Ishikawa (cell line): Measurements from ENCODE around the gene KIF26B.

Experiments used
- CEBPB ChIP-seq: IDR thresholded peaks from 2 replicates; pipeline ENCODE4 v1.6.1; 2012
- CREB1 ChIP-seq: IDR thresholded peaks from 2 replicates; pipeline ENCODE4 v1.6.1; 2012; ENCODE audit warnings: low read depth
- EGR1 ChIP-seq: IDR thresholded peaks from 2 replicates; pipeline ENCODE4 v1.6.1; 2012
- EP300 ChIP-seq: IDR thresholded peaks from 2 replicates; pipeline ENCODE4 v1.6.1; 2012; ENCODE audit warnings: borderline replicate concordance
- FOXM1 ChIP-seq: IDR thresholded peaks from 2 replicates; pipeline ENCODE4 v1.6.1; 2012; ENCODE audit warnings: low read depth, borderline replicate concordance
- NFIC ChIP-seq: IDR thresholded peaks from 2 replicates; pipeline ENCODE4 v1.6.1; 2012
- RAD21 ChIP-seq: IDR thresholded peaks from 2 replicates; pipeline ENCODE4 v1.6.1; 2012; ENCODE audit warnings: low read depth
- TAF1 ChIP-seq: IDR thresholded peaks from 2 replicates; pipeline ENCODE4 v1.6.1; 2012; ENCODE audit warnings: low read depth, mild to moderate bottlenecking
- TCF12 ChIP-seq: IDR thresholded peaks from 2 replicates; pipeline ENCODE4 v1.6.1; 2012; ENCODE audit warnings: low read depth
- TEAD4 ChIP-seq: IDR thresholded peaks from 2 replicates; pipeline ENCODE4 v1.6.1; 2012
- YY1 ChIP-seq: IDR thresholded peaks from 2 replicates; pipeline ENCODE4 v1.6.1; 2012; ENCODE audit warnings: low read depth
- ZBTB7A ChIP-seq: IDR thresholded peaks from 2 replicates; pipeline ENCODE4 v1.6.1; 2012; ENCODE audit warnings: low read depth
- TF ChIP-seq, protein P1 (sequence below): IDR thresholded peaks from 2 replicates; pipeline ENCODE4 v1.6.1; 2012
- TF ChIP-seq, protein P2 (sequence below): IDR thresholded peaks from 2 replicates; pipeline ENCODE4 v1.6.1; 2012
- TF ChIP-seq, protein P3 (sequence below): IDR thresholded peaks from 2 replicates; pipeline ENCODE4 v1.6.1; 2012; ENCODE audit warnings: low read depth, mild to moderate bottlenecking

Gene KIF26B

DNA sequence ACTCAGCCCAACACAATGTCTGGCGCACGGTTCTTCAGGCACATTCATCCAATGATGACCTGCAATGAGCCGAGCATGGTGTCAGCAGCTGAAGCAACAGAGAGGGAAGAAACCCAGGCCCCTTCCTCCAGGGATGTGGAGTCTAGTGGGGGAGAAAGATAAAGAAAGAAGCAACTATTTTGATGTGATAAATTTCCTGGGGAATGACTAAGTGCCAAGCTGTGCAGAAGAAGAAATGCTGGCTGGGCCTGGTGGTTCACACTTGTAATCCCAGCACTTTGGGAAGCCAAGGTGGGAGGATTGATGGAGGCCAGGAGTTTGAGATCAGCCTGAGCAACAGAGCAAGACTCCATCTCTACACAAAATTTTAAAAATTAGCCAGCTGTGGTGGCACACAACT lies 561.8 kb downstream of the KIF26B start:
- no peak for TF ChIP-seq YY1
- no peak for TF ChIP-seq RAD21
- TF ChIP-seq TAF1: no peak
- TF ChIP-seq, protein P1, sequence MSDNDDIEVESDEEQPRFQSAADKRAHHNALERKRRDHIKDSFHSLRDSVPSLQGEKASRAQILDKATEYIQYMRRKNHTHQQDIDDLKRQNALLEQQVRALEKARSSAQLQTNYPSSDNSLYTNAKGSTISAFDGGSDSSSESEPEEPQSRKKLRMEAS: no peak
- TF ChIP-seq, protein P2, sequence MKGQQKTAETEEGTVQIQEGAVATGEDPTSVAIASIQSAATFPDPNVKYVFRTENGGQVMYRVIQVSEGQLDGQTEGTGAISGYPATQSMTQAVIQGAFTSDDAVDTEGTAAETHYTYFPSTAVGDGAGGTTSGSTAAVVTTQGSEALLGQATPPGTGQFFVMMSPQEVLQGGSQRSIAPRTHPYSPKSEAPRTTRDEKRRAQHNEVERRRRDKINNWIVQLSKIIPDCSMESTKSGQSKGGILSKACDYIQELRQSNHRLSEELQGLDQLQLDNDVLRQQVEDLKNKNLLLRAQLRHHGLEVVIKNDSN: no peak
- TF ChIP-seq ZBTB7A: no peak
- no peak for TF ChIP-seq TEAD4

DNA sequence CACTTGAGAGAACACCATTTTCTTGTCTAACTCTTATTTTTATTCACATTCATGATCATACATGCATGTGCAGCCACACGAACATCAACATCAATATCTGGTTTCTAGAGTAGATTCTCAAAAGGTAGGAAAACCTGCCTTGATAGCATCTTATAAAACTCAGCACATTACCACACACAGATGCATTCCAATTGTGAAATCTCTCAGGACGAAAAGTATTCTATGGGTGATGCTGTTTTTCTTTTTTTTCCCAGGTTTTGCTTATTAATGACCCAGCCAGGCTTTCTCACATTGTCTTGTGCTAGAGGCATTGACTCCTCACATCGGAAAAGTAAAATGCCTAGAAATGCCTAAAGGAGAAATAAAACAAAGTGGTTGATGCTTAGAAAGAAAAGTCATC lies 562.8 kb downstream of the KIF26B start:
- TF ChIP-seq ZBTB7A: no peak
- TF ChIP-seq, protein P3, sequence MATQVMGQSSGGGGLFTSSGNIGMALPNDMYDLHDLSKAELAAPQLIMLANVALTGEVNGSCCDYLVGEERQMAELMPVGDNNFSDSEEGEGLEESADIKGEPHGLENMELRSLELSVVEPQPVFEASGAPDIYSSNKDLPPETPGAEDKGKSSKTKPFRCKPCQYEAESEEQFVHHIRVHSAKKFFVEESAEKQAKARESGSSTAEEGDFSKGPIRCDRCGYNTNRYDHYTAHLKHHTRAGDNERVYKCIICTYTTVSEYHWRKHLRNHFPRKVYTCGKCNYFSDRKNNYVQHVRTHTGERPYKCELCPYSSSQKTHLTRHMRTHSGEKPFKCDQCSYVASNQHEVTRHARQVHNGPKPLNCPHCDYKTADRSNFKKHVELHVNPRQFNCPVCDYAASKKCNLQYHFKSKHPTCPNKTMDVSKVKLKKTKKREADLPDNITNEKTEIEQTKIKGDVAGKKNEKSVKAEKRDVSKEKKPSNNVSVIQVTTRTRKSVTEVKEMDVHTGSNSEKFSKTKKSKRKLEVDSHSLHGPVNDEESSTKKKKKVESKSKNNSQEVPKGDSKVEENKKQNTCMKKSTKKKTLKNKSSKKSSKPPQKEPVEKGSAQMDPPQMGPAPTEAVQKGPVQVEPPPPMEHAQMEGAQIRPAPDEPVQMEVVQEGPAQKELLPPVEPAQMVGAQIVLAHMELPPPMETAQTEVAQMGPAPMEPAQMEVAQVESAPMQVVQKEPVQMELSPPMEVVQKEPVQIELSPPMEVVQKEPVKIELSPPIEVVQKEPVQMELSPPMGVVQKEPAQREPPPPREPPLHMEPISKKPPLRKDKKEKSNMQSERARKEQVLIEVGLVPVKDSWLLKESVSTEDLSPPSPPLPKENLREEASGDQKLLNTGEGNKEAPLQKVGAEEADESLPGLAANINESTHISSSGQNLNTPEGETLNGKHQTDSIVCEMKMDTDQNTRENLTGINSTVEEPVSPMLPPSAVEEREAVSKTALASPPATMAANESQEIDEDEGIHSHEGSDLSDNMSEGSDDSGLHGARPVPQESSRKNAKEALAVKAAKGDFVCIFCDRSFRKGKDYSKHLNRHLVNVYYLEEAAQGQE: no peak
- TF ChIP-seq, protein P2: no peak
- no peak for TF ChIP-seq CEBPB
- TF ChIP-seq RAD21: no peak
- TF ChIP-seq EGR1: no peak
- TF ChIP-seq FOXM1: no peak
- no peak for TF ChIP-seq TEAD4
- TF ChIP-seq NFIC: no peak
- TF ChIP-seq, protein P1: no peak
- no peak for TF ChIP-seq EP300
- TF ChIP-seq CREB1: no peak
- TF ChIP-seq TAF1: no peak

DNA sequence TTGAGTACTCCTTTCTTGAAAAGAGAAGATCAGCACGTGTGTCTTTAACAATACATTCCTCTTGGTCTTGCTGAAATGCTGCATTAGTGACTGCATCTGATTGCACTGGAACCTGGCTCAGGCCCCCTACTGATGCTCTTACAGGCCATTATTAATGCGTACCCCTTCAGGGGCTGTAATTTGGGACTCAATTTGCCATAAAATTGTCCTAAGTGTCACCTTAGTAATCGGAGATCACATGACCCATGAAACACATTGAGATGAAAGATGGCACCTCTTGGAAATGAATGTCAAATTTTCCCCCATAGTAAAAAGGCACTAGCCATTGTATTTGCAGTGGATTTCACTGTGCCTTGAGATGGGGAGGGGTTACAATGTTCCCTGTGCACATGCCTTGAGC lies 563.3 kb downstream of the KIF26B start:
- no peak for TF ChIP-seq FOXM1
- TF ChIP-seq EGR1: no peak
- TF ChIP-seq ZBTB7A: no peak
- TF ChIP-seq TAF1: no peak
- TF ChIP-seq EP300: no peak
- no peak for TF ChIP-seq NFIC

DNA sequence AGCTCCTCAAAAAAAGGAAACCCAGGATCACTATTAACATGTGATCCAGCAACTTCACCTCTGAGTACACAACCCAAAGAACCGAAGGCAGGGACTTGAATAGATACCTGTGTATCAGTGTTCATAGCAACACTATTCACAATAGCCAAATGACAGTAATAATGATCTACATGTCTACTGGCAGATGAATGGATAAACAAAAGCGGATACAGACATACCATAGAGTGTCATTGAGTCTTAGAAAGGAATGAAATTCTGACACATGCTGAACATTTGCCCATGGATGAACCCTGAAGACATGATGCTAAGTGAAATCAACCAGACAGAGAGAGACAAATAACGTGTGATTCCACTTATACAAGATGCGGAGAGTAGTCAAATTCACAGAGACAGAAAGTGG lies 564.2 kb downstream of the KIF26B start:
- TF ChIP-seq CREB1: no peak
- no peak for TF ChIP-seq TAF1
- no peak for TF ChIP-seq EP300
- TF ChIP-seq YY1: no peak
- TF ChIP-seq, protein P3: no peak
- TF ChIP-seq TCF12: no peak
- TF ChIP-seq CEBPB: no peak
- no peak for TF ChIP-seq ZBTB7A
- TF ChIP-seq TEAD4: no peak
- no peak for TF ChIP-seq NFIC
- TF ChIP-seq EGR1: no peak
- TF ChIP-seq, protein P1: no peak
- TF ChIP-seq FOXM1: no peak
- TF ChIP-seq RAD21: no peak
- TF ChIP-seq, protein P2: no peak

DNA sequence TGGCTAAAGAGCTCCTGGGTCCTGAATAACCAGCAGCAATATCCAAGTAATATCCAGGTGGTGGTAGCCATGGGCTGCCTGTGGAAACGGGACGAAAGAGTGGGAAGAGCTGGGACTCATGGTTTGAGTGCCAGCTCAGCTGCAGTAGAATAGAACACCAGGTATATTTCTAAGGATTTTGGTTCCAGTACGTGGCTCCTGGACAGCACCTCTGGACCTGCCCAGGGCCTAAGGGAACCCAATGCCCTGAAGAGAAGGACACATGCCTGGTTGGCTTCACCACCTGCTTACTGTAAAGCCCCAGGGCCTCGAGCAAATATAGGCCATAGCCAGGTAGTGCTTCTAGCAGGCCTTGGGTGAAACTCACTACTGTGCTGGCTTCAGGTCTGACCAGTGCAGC lies 566.7 kb downstream of the KIF26B start:
- TF ChIP-seq FOXM1 (no peak), NFIC (no peak)
- TF ChIP-seq, protein P3: peak; percentile 65
- TF ChIP-seq, protein P1: no peak
